Measurements from ENCODE around the gene CADPS. TPM values are rescaled to one million over a fixed set of nuclear protein-coding genes. Genes with fewer than 3 reads are reported as not detected.

Gene CADPS
- total and polyA plus RNA-seq, 9 of the 15 experiments (the other 6 are each of a cell fraction or from before 2014, with no cell fraction given), result not detected

GRCh38 chr3:62368705-62369475 is 506.3 kb downstream of the CADPS start:
- H3K9ac ChIP-seq (ENCODE audit: insufficient read depth in 1 of 2, low read depth in 2 of 2, low read length in 2 of 2), result no peak overlapping the region
- in situ Hi-C loops (cut with MboI), result no loop called here
- no peak overlapping the region for H3K4me2 ChIP-seq (ENCODE audit: insufficient read depth, low read length)
- no peaks in the 10 kb centered on the region for H3K9me1 ChIP-seq (ENCODE audit: control insufficient read depth, insufficient read depth, low read length)
- WGBS (ENCODE audit: insufficient coverage, low coverage, missing lambda C conversion rate), result 16% methylated on average over 33 of the region's 58 CpGs
- H3K4me1 ChIP-seq (replicated peaks in 1 of 2; ENCODE audit: control insufficient read depth in 2 of 2, insufficient read depth in 2 of 2, low read length in 2 of 2), result no peaks in the 10 kb centered on the region
- H3K79me2 ChIP-seq (ENCODE audit: control insufficient read depth, insufficient read depth, low read length), result no peaks in the 10 kb centered on the region
- no peak for ATAC-seq
- no peaks in the 10 kb centered on the region for H3K9me3 ChIP-seq (replicated peaks; ENCODE audit: control insufficient read depth, insufficient read depth, low read depth, low read length)
- CTCF ChIA-PET (ENCODE audit: low intra/inter-chr PET ratio), result no interaction called here
- POLR2A ChIA-PET, result no interaction called here
- H3K36me3 ChIP-seq (ENCODE audit: control insufficient read depth, insufficient read depth, low read length), result no peaks in the 10 kb centered on the region
- intact Hi-C loops (cut with micrococcal nuclease), result no loop called here
- no peak overlapping the region for H3K4me3 ChIP-seq
- H2AFZ ChIP-seq (ENCODE audit: low read depth, low read length), result no peak overlapping the region
- peaks cover 0 to 43% of the 10 kb centered on the region in 2 experiments; a peak in 2 of 5 replicates for H3K27me3 ChIP-seq (ENCODE audit: control insufficient read depth in 2 of 2, insufficient read depth in 2 of 2, low read length in 2 of 2)
- TF ChIP-seq JUNB (CRISPR knock-in tag; conservative IDR thresholded peaks at IDR 0.05) (no peak), BDP1 (IDR thresholded peaks at IDR 0.05; ENCODE audit: insufficient read depth, insufficient read length) (no peak), ZNF277 (CRISPR knock-in tag; IDR thresholded peaks at IDR 0.05; ENCODE audit: borderline replicate concordance) (no peak), CTCF (IDR thresholded peaks at IDR 0.05 in 2 of 3, conservative IDR thresholded peaks at IDR 0.05 in 1 of 3; ENCODE audit: insufficient read depth in 2 of 3, low read depth in 1 of 3, low read length in 3 of 3) (peak in 1 of 3 experiments; percentile 19; a peak in 1 of 6 replicates)
- BruUV-seq (replicated peaks), result no TSS peak
- FAIRE-seq, result no peak
- no peaks in the 10 kb centered on the region for H4K20me1 ChIP-seq (replicated peaks; ENCODE audit: control insufficient read depth, insufficient read depth, low read length)
- H3K27ac ChIP-seq (ENCODE audit: extremely low read depth, low read depth, low read length), result no peak overlapping the region
- DNase-seq (ENCODE audit: extremely low read depth in 1 of 4, low spot score in 3 of 4), result no peak

All from K562 (cell line).